Subcutaneous adipose tissue (tissue), 4 donors: ENCODE results near the gene GTF2B. TPM values are rescaled to one million over a fixed set of nuclear protein-coding genes. Genes with fewer than 3 reads are reported as not detected.

Experiments used
- CTCF ChIP-seq: fragments of 450-650 bp; IDR thresholded peaks from one replicate; pipeline ENCODE4 v1.5.1; 2016; ENCODE audit warnings: low read depth, mild to moderate bottlenecking, control low read depth, antibody characterized with exemption, moderate library complexity
- small RNA-seq: library from RNA; depleted of rRNA; stranded (forward); fragments of <200 nt; gene quantifications from one replicate; pipeline ENCODE3, GENCODE V24; 2016
- total RNA-seq, 4 donors: library from RNA; depleted of rRNA; stranded (reverse); fragments of >200 nt; gene quantifications; one replicate each; pipeline ENCODE4 v1.1.0, GENCODE V29; 2016

The GTF2B gene
- total RNA-seq, 4 donors from 2014 or later: 29.4 to 44.3 (median 35.2) TPM

- TF ChIP-seq CTCF: no peak
These were observed 39.9 kb downstream of the GTF2B start for GRCh38 chr1:88851303-88852063.

GRCh38 chr1:88847643-88848042 is 43.7 kb downstream of the GTF2B start:
- no peak for TF ChIP-seq CTCF

GRCh38 chr1:88825721-88826120 is 65.6 kb downstream of the GTF2B start:
- TF ChIP-seq CTCF: no peak

- no peak for TF ChIP-seq CTCF
These were observed 77.9 kb downstream of the GTF2B start for GRCh38 chr1:88813471-88813870.

- no peak for TF ChIP-seq CTCF
These were observed 79.0 kb downstream of the GTF2B start for GRCh38 chr1:88812366-88812765.

GRCh38 chr1:88803444-88803843 is 87.9 kb downstream of the GTF2B start:
- TF ChIP-seq CTCF: no peak

GRCh38 chr1:88802950-88803349 is 88.4 kb downstream of the GTF2B start:
- TF ChIP-seq CTCF: no peak

Small RNA genes within 50 kb of the gene (small RNA-seq; reads per million reads assigned to genes)
- gene RNU6-125P: not detected

Other genes starting within 250 kb of the GTF2B start
- gene PKN2, start 207.3 kb downstream of the GTF2B start, total RNA-seq: 10 to 100 TPM; 47.3 to 89.2 (median 58.2) TPM
- gene KYAT3, start 101.1 kb upstream of the GTF2B start, total RNA-seq: 10 to 100 TPM; 28.8 to 78.9 (median 33.5) TPM
- gene RBMXL1, start 101.1 kb upstream of the GTF2B start, total RNA-seq: 10 to 100 TPM in 3 of 4 donors, 1 to 10 TPM in 1; 9.0 to 29.8 (median 15.1) TPM
- gene GBP3, start 131.3 kb upstream of the GTF2B start, total RNA-seq: 10 to 100 TPM; 15.5 to 22.8 (median 17.6) TPM
- gene GBP1, start 173.6 kb upstream of the GTF2B start, total RNA-seq: 10 to 100 TPM; 12.9 to 77.8 (median 16.7) TPM
- gene GBP2, start 234.5 kb upstream of the GTF2B start, total RNA-seq: 100 to 1,000 TPM in 1 of 4 donors, 10 to 100 TPM in 3; 47.8 to 124 (median 81.0) TPM